Measurements from ENCODE around the gene GADD45G. TPM values are rescaled to one million over a fixed set of nuclear protein-coding genes. Genes with fewer than 3 reads are reported as not detected.

Gene GADD45G
- total and polyA plus RNA-seq, 2 of the 8 experiments (the other 6 are each of a cell fraction or from before 2014, with no cell fraction given) = 7.0 to 11.4 TPM

GRCh38 chr9:89610391-89610925 is 5.6 kb downstream of the GADD45G start (continued):
- TF ChIP-seq JUND (IDR thresholded peaks at IDR 0.05; ENCODE audit: low read length) = no peak
- no peak for TF ChIP-seq GABPA (IDR thresholded peaks at IDR 0.05; ENCODE audit: borderline replicate concordance, insufficient read depth, low read length)
- no peak for TF ChIP-seq TBP (IDR thresholded peaks at IDR 0.05; ENCODE audit: low read depth, low read length)
- no peak for TF ChIP-seq CHD7 (IDR thresholded peaks at IDR 0.05; ENCODE audit: insufficient replicate concordance, low read length)
- TF ChIP-seq NRF1 (IDR thresholded peaks at IDR 0.05; ENCODE audit: low read depth, low read length) = no peak
- TF ChIP-seq SP4 (IDR thresholded peaks at IDR 0.05; ENCODE audit: low read length) = no peak
